Mammary epithelial cell (primary cell): ENCODE results near the gene MIOX.

ENCODE experiments used
- CTCF ChIP-seq, 2 donors: IDR thresholded peaks in 1 of 2; conservative IDR thresholded peaks in 1 of 2; 2 replicates each; pipeline ENCODE4 v1.5.1; 2011 to 2012; ENCODE audit warnings: inconsistent platforms in 2 of 2, low read length in 2 of 2, mild to moderate bottlenecking in 2 of 2, control low read depth in 1 of 2, low read depth in 1 of 2; ENCODE audit not compliant: insufficient read depth in 1 of 2; ENCODE audit errors: extremely low read depth in 1 of 2
- EZH2 ChIP-seq: IDR thresholded peaks from 2 replicates; pipeline ENCODE4 v1.6.1; 2012; ENCODE audit warnings: low read length, inconsistent platforms, borderline replicate concordance

- TF ChIP-seq CTCF (conservative IDR thresholded peaks at IDR 0.05 in 1 of 2, IDR thresholded peaks at IDR 0.05 in 1 of 2; ENCODE audit: extremely low read depth in 1 of 2, insufficient read depth in 1 of 2, low read depth in 1 of 2, low read length in 2 of 2) (no peak), EZH2 (no peak)
Measured at GRCh38 chr22:50455201-50455600, 31.5 kb upstream of the MIOX start.
